IMR-90 (cell line): ENCODE measurements around the gene RPS15A. TPM values are rescaled to one million over a fixed set of nuclear protein-coding genes. Genes with fewer than 3 reads are reported as not detected.

Experiments used
- ATAC-seq: fragments of 200-7000 bp; cut with Tn5 transposase; 2 replicates; pipeline ENCODE4 v1.9.1; 2020; ENCODE audit warnings: low read depth, mild to moderate bottlenecking, moderate library complexity
- BruUV-seq: library from RNA; stranded (reverse); fragments of 400-500 nt; replicated peaks from 2 replicates; lab custom pipeline; 2021; lab: Mats Ljungman, UMichigan
- CTCF ChIA-PET: fragments of 300-600 bp; formaldehyde crosslinking; extraction: SDS; loops from one replicate; lab custom pipeline; 2021; ENCODE audit warnings: antibody characterized with exemption; lab: Yijun Ruan, JAX
- POLR2A ChIA-PET: fragments of 300-600 bp; sonication (Branson Sonifier 250); formaldehyde crosslinking; loops from one replicate; lab custom pipeline; 2022; ENCODE audit warnings: antibody characterized with exemption; ENCODE audit not compliant: unreplicated experiment; lab: Charles Lee
- DNase-seq: peaks from one replicate; pipeline ENCODE4 v3.0.0; 2013
- H2AFZ ChIP-seq: replicated peaks from 2 replicates; pipeline ENCODE3; 2013; ENCODE audit warnings: low read length, mild to moderate bottlenecking; ENCODE audit not compliant: poor library complexity
- H2AK5ac ChIP-seq: 2 replicates; pipeline ENCODE4 v1.6.1; 2013; ENCODE audit warnings: low read depth, low read length, inconsistent platforms
- H2AK9ac ChIP-seq: replicated peaks from 2 replicates; pipeline ENCODE3; 2013; ENCODE audit warnings: mild to moderate bottlenecking, low read depth, low read length, moderate library complexity; ENCODE audit not compliant: poor library complexity
- H2BK120ac ChIP-seq: 2 replicates; pipeline ENCODE4 v1.6.1; 2013; ENCODE audit warnings: low read depth, low read length, inconsistent platforms
- H2BK15ac ChIP-seq: 3 replicates; pipeline ENCODE4 v1.6.1; 2013; ENCODE audit warnings: low read depth, low read length, inconsistent platforms
- H2BK20ac ChIP-seq: 2 replicates; pipeline ENCODE4 v1.6.1; 2013; ENCODE audit warnings: low read depth, mild to moderate bottlenecking, inconsistent platforms, low read length, moderate library complexity
- H2BK5ac ChIP-seq: 2 replicates; pipeline ENCODE4 v1.6.1; 2013; ENCODE audit warnings: mild to moderate bottlenecking, low read depth, low read length, inconsistent platforms; ENCODE audit not compliant: poor library complexity, severe bottlenecking
- H3K14ac ChIP-seq: replicated peaks from 2 replicates; pipeline ENCODE4 v1.6.1; 2013; ENCODE audit warnings: low read depth, low read length, inconsistent platforms
- H3K18ac ChIP-seq: 2 replicates; pipeline ENCODE4 v1.6.1; 2013; ENCODE audit warnings: low read depth, low read length, control low read depth
- H3K23ac ChIP-seq: 2 replicates; pipeline ENCODE4 v1.6.1; 2013; ENCODE audit warnings: low read depth, low read length, inconsistent platforms
- H3K27ac ChIP-seq: 2 replicates; pipeline ENCODE4 v1.5.1; 2013; ENCODE audit warnings: mild to moderate bottlenecking, control low read depth, low read length; ENCODE audit not compliant: insufficient read depth
- H3K27me3 ChIP-seq: 2 replicates; pipeline ENCODE4 v1.6.1; 2013; ENCODE audit warnings: low read length; ENCODE audit not compliant: control insufficient read depth, insufficient read depth
- H3K36me3 ChIP-seq: 2 replicates; pipeline ENCODE4 v1.6.1; 2013; ENCODE audit warnings: low read length, mixed read lengths; ENCODE audit not compliant: control insufficient read depth, insufficient read depth
- H3K4ac ChIP-seq: 2 replicates; pipeline ENCODE4 v1.6.1; 2013; ENCODE audit warnings: low read depth, low read length, inconsistent platforms
- H3K4me1 ChIP-seq: 2 replicates; pipeline ENCODE4 v1.6.1; 2013; ENCODE audit warnings: low read length, mixed read lengths; ENCODE audit not compliant: control insufficient read depth, insufficient read depth
- H3K4me2 ChIP-seq: 2 replicates; pipeline ENCODE4 v1.6.1; 2013; ENCODE audit warnings: low read depth, mild to moderate bottlenecking, control low read depth, low read length, moderate library complexity
- H3K4me3 ChIP-seq: 2 replicates; pipeline ENCODE4 v1.5.1; 2013; ENCODE audit warnings: low read depth, mild to moderate bottlenecking, control low read depth, low read length, moderate library complexity; ENCODE audit not compliant: insufficient read depth
- H3K56ac ChIP-seq: 2 replicates; pipeline ENCODE4 v1.6.1; 2013; ENCODE audit warnings: low read length, inconsistent platforms; ENCODE audit not compliant: insufficient read depth; ENCODE audit errors: extremely low read depth
- H3K79me1 ChIP-seq, 2 experiments: 2 replicates each; pipeline ENCODE4 v1.6.1; 2013; ENCODE audit warnings: low read length in 2 of 2, inconsistent platforms in 1 of 2, low read depth in 1 of 2
- H3K9ac ChIP-seq: 2 replicates; pipeline ENCODE4 v1.6.1; 2013; ENCODE audit warnings: low read depth, low read length, control low read depth
- H3K9me1 ChIP-seq: 2 replicates; pipeline ENCODE4 v1.6.1; 2013; ENCODE audit warnings: low read length, inconsistent platforms; ENCODE audit not compliant: insufficient read depth
- H3K9me3 ChIP-seq: 2 replicates; pipeline ENCODE4 v1.6.1; 2013; ENCODE audit warnings: low read length; ENCODE audit not compliant: control insufficient read depth, insufficient read depth
- H4K20me1 ChIP-seq: 2 replicates; pipeline ENCODE4 v1.6.1; 2013; ENCODE audit warnings: low read length, inconsistent platforms; ENCODE audit not compliant: insufficient read depth
- H4K5ac ChIP-seq: 2 replicates; pipeline ENCODE4 v1.6.1; 2013; ENCODE audit warnings: mild to moderate bottlenecking, low read depth, low read length, control low read depth
- H4K8ac ChIP-seq, 2 experiments: 2 replicates each; pipeline ENCODE4 v1.6.1; 2013; ENCODE audit warnings: low read depth in 2 of 2, low read length in 2 of 2, control low read depth in 1 of 2, inconsistent platforms in 1 of 2
- H4K91ac ChIP-seq: 2 replicates; pipeline ENCODE4 v1.6.1; 2013; ENCODE audit warnings: low read depth, low read length, inconsistent platforms; ENCODE audit not compliant: insufficient read depth
- BHLHE40 ChIP-seq: fragments of 150-350 bp; IDR thresholded peaks from 2 replicates; pipeline ENCODE4 v1.6.1; 2016; ENCODE audit warnings: mild to moderate bottlenecking, low read depth, low read length
- CEBPB ChIP-seq: IDR thresholded peaks from 2 replicates; pipeline ENCODE4 v1.6.1; 2012; ENCODE audit warnings: low read depth, low read length, improper control_type of control experiment
- CHD1 ChIP-seq: IDR thresholded peaks from 2 replicates; pipeline ENCODE4 v1.6.1; 2012; ENCODE audit warnings: low read depth, low read length, improper control_type of control experiment
- FOS ChIP-seq: fragments of 150-350 bp; IDR thresholded peaks from 2 replicates; pipeline ENCODE4 v1.6.1; 2016; ENCODE audit warnings: low read depth, low read length
- MAFK ChIP-seq: IDR thresholded peaks from 2 replicates; pipeline ENCODE4 v1.6.1; 2012; ENCODE audit warnings: low read depth, low read length, improper control_type of control experiment
- MAZ ChIP-seq: IDR thresholded peaks from 2 replicates; pipeline ENCODE4 v1.6.1; 2012; ENCODE audit warnings: low read depth, mild to moderate bottlenecking, low read length, improper control_type of control experiment, moderate library complexity, borderline replicate concordance
- MXI1 ChIP-seq: IDR thresholded peaks from 2 replicates; pipeline ENCODE4 v1.6.1; 2012; ENCODE audit warnings: low read depth, mild to moderate bottlenecking, low read length, moderate library complexity, borderline replicate concordance
- NFE2L2 ChIP-seq: fragments of 150-350 bp; IDR thresholded peaks from 2 replicates; pipeline ENCODE4 v1.6.1; 2016; ENCODE audit warnings: low read depth, mild to moderate bottlenecking, low read length
- POLR2A ChIP-seq: IDR thresholded peaks from 2 replicates; pipeline ENCODE4 v1.6.1; 2012; ENCODE audit warnings: mild to moderate bottlenecking, low read depth, low read length
- RAD21 ChIP-seq: IDR thresholded peaks from 2 replicates; pipeline ENCODE4 v1.6.1; 2012; ENCODE audit warnings: low read length, improper control_type of control experiment
- RCOR1 ChIP-seq: IDR thresholded peaks from 2 replicates; pipeline ENCODE4 v1.6.1; 2012; ENCODE audit warnings: mild to moderate bottlenecking, low read length, improper control_type of control experiment; ENCODE audit not compliant: insufficient replicate concordance
- RFX5 ChIP-seq: IDR thresholded peaks from 2 replicates; pipeline ENCODE4 v1.8.0; 2012; ENCODE audit warnings: low read depth, mild to moderate bottlenecking, low read length, moderate library complexity
- SMC3 ChIP-seq: fragments of 150-350 bp; IDR thresholded peaks from 2 replicates; pipeline ENCODE4 v1.6.1; 2016; ENCODE audit warnings: low read depth, mild to moderate bottlenecking, antibody characterized with exemption, low read length, moderate library complexity
- WGBS, 2 experiments: methylation state at CpG; one replicate each; pipeline versions ENCODE4 v1.1.5 to v1.1.7; 2013; ENCODE audit warnings: missing lambda C conversion rate in 2 of 2; ENCODE audit not compliant: insufficient read length in 1 of 2; ENCODE audit errors: extremely low coverage in 2 of 2; 5-methylcytosine and 5-hydroxymethylcytosine counted together
- dilution Hi-C: fragments of 300-500 bp; cut with HindIII; formaldehyde crosslinking; loops from one replicate; pipeline ENCODE4 v1.14.3; 2018; ENCODE audit warnings: low sequenced_read_pairs; ENCODE audit not compliant: unreplicated experiment
- in situ Hi-C: fragments of 300-500 bp; cut with MboI; formaldehyde crosslinking; loops from 3 replicates; pipeline ENCODE4 v1.14.3; 2019; ENCODE audit warnings: low sequenced_read_pairs, inconsistent platforms, mixed read lengths
- intact Hi-C: fragments of 100-400 bp; cut with micrococcal nuclease; formaldehyde crosslinking; loops from 2 replicates; pipeline ENCODE4 v1.10.0; 2022
- polyA plus RNA-seq, 3 experiments: library from polyadenylated mRNA; depleted of rRNA; stranded (reverse); fragments of >200 nt; gene quantifications; 2 replicates each; pipeline ENCODE4 v1.2.3, GENCODE V29; 2012; ENCODE audit warnings: low replicate concordance in 1 of 3
- total RNA-seq: library from RNA; depleted of rRNA; stranded (reverse); fragments of >200 nt; gene quantifications from 2 replicates; pipeline ENCODE4 v1.2.3, GENCODE V29; 2012
- TF ChIP-seq, protein P1 (sequence below): fragments of 150-350 bp; IDR thresholded peaks from 2 replicates; pipeline ENCODE4 v1.6.1; 2017; ENCODE audit warnings: mild to moderate bottlenecking, antibody characterized with exemption, low read length, low read depth
- TF ChIP-seq, protein P2 (sequence below): conservative IDR thresholded peaks from 2 replicates; pipeline ENCODE4 v1.5.1; 2012; ENCODE audit warnings: mild to moderate bottlenecking, low read depth, low read length, improper control_type of control experiment
- TF ChIP-seq, protein P3 (sequence below): fragments of 150-350 bp; IDR thresholded peaks from 2 replicates; pipeline ENCODE4 v1.6.1; 2016; ENCODE audit warnings: low read depth, mild to moderate bottlenecking, low read length, moderate library complexity, borderline replicate concordance

Gene RPS15A
- total and polyA plus RNA-seq, 2 of the 4 experiments (the other 2 are of a cell fraction), result 4,588 to 4,619 TPM

DNA sequence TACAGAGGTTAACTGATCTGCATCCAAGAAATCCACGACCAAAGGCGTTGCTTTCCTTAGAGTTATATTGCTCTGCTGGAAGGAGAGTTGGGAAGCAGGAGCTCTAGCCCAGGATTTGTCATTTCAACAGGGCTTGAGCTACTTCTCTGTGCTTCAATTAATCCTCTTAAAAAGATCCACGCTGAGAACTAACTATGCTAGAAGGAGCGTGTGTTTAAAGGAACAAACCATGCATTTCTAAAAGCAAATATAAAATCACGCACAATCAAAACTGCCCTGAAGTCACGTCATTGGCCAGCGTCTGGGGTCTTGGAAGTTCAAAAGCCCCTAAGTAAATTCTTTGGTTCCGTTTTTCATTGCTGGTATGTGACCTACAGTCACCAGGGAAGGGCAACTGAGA is 10.2 kb upstream of the RPS15A start:
- peak overlapping the region; percentile 77; the same call in 1 of the 2 replicates for H3K56ac ChIP-seq
- H2AFZ ChIP-seq, result no peak overlapping the region
- CTCF ChIA-PET, result no interaction called here
- peaks cover 1% of the 10 kb centered on the region; the same call in 1 of the 2 replicates for H3K36me3 ChIP-seq
- 0% methylated on average over 1 of the region's 8 CpGs; no CpG with 5 or more reads in 1 of the 2 experiments for WGBS, 2 experiments
- H3K4me2 ChIP-seq, result peak overlapping the region; percentile 92
- H2AK9ac ChIP-seq, result no peak overlapping the region
- no peaks in the 10 kb centered on the region for H3K27me3 ChIP-seq
- in situ Hi-C loops (no loop called here), dilution Hi-C loops (no loop called here), intact Hi-C loops (loop anchor here (1.0 to 10.0 kb wide), 2 partner anchors 10 to 265 kb away; partner anchors contain the start of genes COQ7 and RPS15A)
- DNase-seq (no peak), ATAC-seq (no peak)
- no peak overlapping the region for H2BK120ac ChIP-seq
- H3K4ac ChIP-seq, result peak overlapping the region; percentile 64; the same call in 1 of the 2 replicates
- peak overlapping the region; percentile 70 for H3K4me3 ChIP-seq
- H3K23ac ChIP-seq, result peak overlapping the region; percentile 74
- peaks cover 18% of the 10 kb centered on the region; the same call in 1 of the 2 replicates for H4K20me1 ChIP-seq
- H3K9me3 ChIP-seq, result no peaks in the 10 kb centered on the region
- TF ChIP-seq SMC3 (no peak), MAFK (no peak), BHLHE40 (no peak), FOS (no peak), NFE2L2 (no peak), CHD1 (no peak), MAZ (no peak), POLR2A (no peak), CEBPB (no peak), RFX5 (no peak), MXI1 (no peak), RAD21 (no peak), RCOR1 (no peak)
- TF ChIP-seq, protein P1, sequence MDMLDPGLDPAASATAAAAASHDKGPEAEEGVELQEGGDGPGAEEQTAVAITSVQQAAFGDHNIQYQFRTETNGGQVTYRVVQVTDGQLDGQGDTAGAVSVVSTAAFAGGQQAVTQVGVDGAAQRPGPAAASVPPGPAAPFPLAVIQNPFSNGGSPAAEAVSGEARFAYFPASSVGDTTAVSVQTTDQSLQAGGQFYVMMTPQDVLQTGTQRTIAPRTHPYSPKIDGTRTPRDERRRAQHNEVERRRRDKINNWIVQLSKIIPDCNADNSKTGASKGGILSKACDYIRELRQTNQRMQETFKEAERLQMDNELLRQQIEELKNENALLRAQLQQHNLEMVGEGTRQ, result no peak
- TF ChIP-seq, protein P2, sequence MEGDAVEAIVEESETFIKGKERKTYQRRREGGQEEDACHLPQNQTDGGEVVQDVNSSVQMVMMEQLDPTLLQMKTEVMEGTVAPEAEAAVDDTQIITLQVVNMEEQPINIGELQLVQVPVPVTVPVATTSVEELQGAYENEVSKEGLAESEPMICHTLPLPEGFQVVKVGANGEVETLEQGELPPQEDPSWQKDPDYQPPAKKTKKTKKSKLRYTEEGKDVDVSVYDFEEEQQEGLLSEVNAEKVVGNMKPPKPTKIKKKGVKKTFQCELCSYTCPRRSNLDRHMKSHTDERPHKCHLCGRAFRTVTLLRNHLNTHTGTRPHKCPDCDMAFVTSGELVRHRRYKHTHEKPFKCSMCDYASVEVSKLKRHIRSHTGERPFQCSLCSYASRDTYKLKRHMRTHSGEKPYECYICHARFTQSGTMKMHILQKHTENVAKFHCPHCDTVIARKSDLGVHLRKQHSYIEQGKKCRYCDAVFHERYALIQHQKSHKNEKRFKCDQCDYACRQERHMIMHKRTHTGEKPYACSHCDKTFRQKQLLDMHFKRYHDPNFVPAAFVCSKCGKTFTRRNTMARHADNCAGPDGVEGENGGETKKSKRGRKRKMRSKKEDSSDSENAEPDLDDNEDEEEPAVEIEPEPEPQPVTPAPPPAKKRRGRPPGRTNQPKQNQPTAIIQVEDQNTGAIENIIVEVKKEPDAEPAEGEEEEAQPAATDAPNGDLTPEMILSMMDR, result no peak
- TF ChIP-seq, protein P3, sequence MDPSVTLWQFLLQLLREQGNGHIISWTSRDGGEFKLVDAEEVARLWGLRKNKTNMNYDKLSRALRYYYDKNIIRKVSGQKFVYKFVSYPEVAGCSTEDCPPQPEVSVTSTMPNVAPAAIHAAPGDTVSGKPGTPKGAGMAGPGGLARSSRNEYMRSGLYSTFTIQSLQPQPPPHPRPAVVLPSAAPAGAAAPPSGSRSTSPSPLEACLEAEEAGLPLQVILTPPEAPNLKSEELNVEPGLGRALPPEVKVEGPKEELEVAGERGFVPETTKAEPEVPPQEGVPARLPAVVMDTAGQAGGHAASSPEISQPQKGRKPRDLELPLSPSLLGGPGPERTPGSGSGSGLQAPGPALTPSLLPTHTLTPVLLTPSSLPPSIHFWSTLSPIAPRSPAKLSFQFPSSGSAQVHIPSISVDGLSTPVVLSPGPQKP, result no peak
- peak overlapping the region; percentile 35; the same call in 1 of the 2 replicates for H3K14ac ChIP-seq
- H3K27ac ChIP-seq, result peak overlapping the region; percentile 36; the same call in 1 of the 2 replicates
- H2BK15ac ChIP-seq, result no peak overlapping the region
- H3K4me1 ChIP-seq, result peaks cover 2% of the 10 kb centered on the region
- peaks cover 9 to 19% of the 10 kb centered on the region in 2 experiments; a peak in 3 of 4 replicates for H3K79me1 ChIP-seq
- no peak overlapping the region for H2BK20ac ChIP-seq
- POLR2A ChIA-PET, result interaction anchor here (0.6 to 1.0 kb wide), 2 partner anchors 10 to 724 kb away, joined by 3 read pairs; no protein-coding TSS in a partner anchor
- H4K91ac ChIP-seq, result no peak overlapping the region
- H4K8ac ChIP-seq, result 0 out of 4 replicates have a peak overlapping the region, but pooled peaks of 1 of the 2 experiments have one; percentile 1
- H4K5ac ChIP-seq, result no peak overlapping the region
- no peaks in the 10 kb centered on the region for H3K9me1 ChIP-seq
- peak overlapping the region; percentile 2 for H2BK5ac ChIP-seq
- peak overlapping the region; percentile 62 for H3K9ac ChIP-seq
- H3K18ac ChIP-seq, result no peak overlapping the region
- BruUV-seq, result no TSS peak
- no peak overlapping the region for H2AK5ac ChIP-seq
